Astrocyte (in vitro differentiated cells and primary cell): ENCODE measurements around the gene SLC25A3.

Experiments used
- CTCF ChIP-seq: IDR thresholded peaks from 2 replicates; pipeline ENCODE4 v1.5.1; 2011; ENCODE audit warnings: low read depth, mild to moderate bottlenecking, inconsistent platforms, low read length, moderate library complexity; ENCODE audit not compliant: insufficient read depth
- EZH2 ChIP-seq: IDR thresholded peaks from 2 replicates; pipeline ENCODE4 v1.6.1; 2012; ENCODE audit warnings: mild to moderate bottlenecking, low read length, inconsistent platforms; ENCODE audit not compliant: insufficient read depth

- TF ChIP-seq CTCF (peak; percentile 31), EZH2 (no peak)
These were observed 21.5 kb upstream of the SLC25A3 start for GRCh38 chr12:98572010-98572409.
